Right ventricle myocardium superior (tissue), 1 donor: ENCODE data around the gene SPDYE4. TPM values are rescaled to one million over a fixed set of nuclear protein-coding genes. Genes with fewer than 3 reads are reported as not detected.

Source experiments
- ATAC-seq: fragments of 200-7000 bp; cut with Tn5 transposase; one replicate; pipeline ENCODE4 v1.9.1; 2020; ENCODE audit warnings: mild to moderate bottlenecking; ENCODE audit not compliant: poor library complexity
- DNase-seq: peaks from one replicate; pipeline ENCODE4 v3.0.0-alpha.2; 2020
- intact Hi-C: fragments of 100-400 bp; cut with DNase I; formaldehyde crosslinking; loops from one replicate; pipeline ENCODE4 v1.11.2; 2022
- total RNA-seq: library from RNA; stranded (reverse); fragmentation: NEBNext Ultra II Directional; extraction: Animal tissue kit (Norgen Biotek cat#: 25700); gene quantifications from one replicate; pipeline ENCODE4 v1.2.1, GENCODE V29; 2021
- donor health status: DM: no; HTN: yes; CAD: no; lungs with severe emphysema.

Gene SPDYE4
- total RNA-seq, 1 donor from 2014 or later = not detected

GRCh38 chr17:8725881-8726876 lies 32.2 kb downstream of the SPDYE4 start:
- DNase-seq (no peak), ATAC-seq (no peak)
- intact Hi-C loops = no loop called here

- intact Hi-C loops = no loop called here
- ATAC-seq (no peak), DNase-seq (no peak)
Observed at GRCh38 chr17:8724451-8724850, 33.9 kb downstream of the SPDYE4 start.

GRCh38 chr17:8720596-8720995 lies 37.8 kb downstream of the SPDYE4 start:
- intact Hi-C loops = no loop called here
- ATAC-seq (no peak), DNase-seq (no peak)

- DNase-seq = no peak
- ATAC-seq = no peak
- intact Hi-C loops = no loop called here
Observed at GRCh38 chr17:8719291-8720246, 38.8 kb downstream of the SPDYE4 start.

GRCh38 chr17:8718001-8718563 lies 40.3 kb downstream of the SPDYE4 start:
- intact Hi-C loops = no loop called here
- ATAC-seq (no peak), DNase-seq (no peak)

- no peak for DNase-seq
- no peak for ATAC-seq
- intact Hi-C loops = no loop called here
Observed at GRCh38 chr17:8713878-8714277, 44.5 kb downstream of the SPDYE4 start.

- ATAC-seq (no peak), DNase-seq (no peak)
- intact Hi-C loops = no loop called here
Observed at GRCh38 chr17:8713315-8713714, 45.0 kb downstream of the SPDYE4 start.

GRCh38 chr17:8712698-8713097 lies 45.6 kb downstream of the SPDYE4 start:
- ATAC-seq (no peak), DNase-seq (no peak)
- intact Hi-C loops = no loop called here

- intact Hi-C loops = no loop called here
- ATAC-seq = no peak
Observed at GRCh38 chr17:8711291-8711690, 47.1 kb downstream of the SPDYE4 start.

GRCh38 chr17:8710813-8711212 lies 47.5 kb downstream of the SPDYE4 start:
- intact Hi-C loops = no loop called here
- no peak for ATAC-seq

More at GRCh38 chr17:8711291-8711690, 47.1 kb downstream of the SPDYE4 start:
- no peak for DNase-seq

GRCh38 chr17:8709006-8709405 lies 49.3 kb downstream of the SPDYE4 start:
- intact Hi-C loops = no loop called here
- peak; percentile 74 for ATAC-seq
- no peak for DNase-seq

More at GRCh38 chr17:8710813-8711212, 47.5 kb downstream of the SPDYE4 start:
- DNase-seq = no peak

GRCh38 chr17:8708025-8708461 lies 50.3 kb downstream of the SPDYE4 start:
- DNase-seq (no peak), ATAC-seq (peak; percentile 88)
- intact Hi-C loops = no loop called here

- ATAC-seq (peak; percentile 19), DNase-seq (no peak)
- intact Hi-C loops = no loop called here
Observed at GRCh38 chr17:8707332-8708024, 50.9 kb downstream of the SPDYE4 start.

GRCh38 chr17:8706431-8706830 lies 51.9 kb downstream of the SPDYE4 start:
- ATAC-seq (no peak), DNase-seq (no peak)
- intact Hi-C loops = no loop called here

GRCh38 chr17:8705427-8705826 lies 52.9 kb downstream of the SPDYE4 start:
- no peak for DNase-seq
- no peak for ATAC-seq
- intact Hi-C loops = no loop called here

- DNase-seq (no peak), ATAC-seq (no peak)
- intact Hi-C loops = no loop called here
Observed at GRCh38 chr17:8703001-8703400, 55.3 kb downstream of the SPDYE4 start.

- intact Hi-C loops = no loop called here
- ATAC-seq (no peak), DNase-seq (no peak)
Observed at GRCh38 chr17:8701754-8702153, 56.6 kb downstream of the SPDYE4 start.

GRCh38 chr17:8701221-8701620 lies 57.1 kb downstream of the SPDYE4 start:
- ATAC-seq (no peak), DNase-seq (no peak)
- intact Hi-C loops = no loop called here
